ENCODE results near the gene FPR1. TPM values are rescaled to one million over a fixed set of nuclear protein-coding genes. Genes with fewer than 3 reads are reported as not detected.
A peak's percentile ranks its signal among the peaks of the same experiment; 100 is the strongest.

The FPR1 gene
- total RNA-seq, 1 experiment from 2014 or later = 6.2 TPM

DNA sequence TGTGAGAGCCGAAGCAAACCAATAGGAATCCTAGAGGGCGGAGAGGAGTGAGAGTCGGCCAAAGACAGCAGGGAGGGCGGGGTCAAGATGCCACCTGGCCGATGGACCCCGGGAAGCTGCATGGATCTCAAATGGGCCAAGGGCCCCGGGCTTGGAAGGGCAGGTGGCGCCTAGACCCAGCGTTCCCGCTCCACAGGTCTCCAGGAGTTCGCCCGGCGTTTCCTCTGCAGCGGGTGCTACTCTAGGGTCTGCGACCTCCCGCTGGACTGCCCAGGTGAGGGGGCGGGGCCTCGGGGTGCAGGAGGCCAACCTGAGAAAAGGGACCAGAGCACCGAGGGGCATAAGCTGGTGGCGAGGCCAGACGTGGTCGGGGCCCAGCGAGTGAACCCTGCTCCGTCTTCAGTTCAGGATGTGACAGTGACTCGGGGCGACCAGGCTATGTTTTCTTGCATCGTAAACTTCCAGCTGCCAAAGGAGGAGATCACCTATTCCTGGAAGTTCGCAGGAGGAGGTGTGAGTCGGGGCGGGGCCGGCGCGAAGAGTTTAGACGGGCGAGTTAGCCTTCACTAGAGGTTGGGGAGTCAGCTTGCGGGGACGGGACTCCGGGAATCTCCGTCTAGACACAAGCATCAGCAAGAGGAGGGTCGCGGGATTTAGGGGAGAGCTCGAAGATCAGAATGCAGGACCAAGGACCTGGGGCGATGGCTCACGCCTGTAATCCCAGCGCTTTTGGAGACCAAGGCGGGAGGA is 48.7 kb downstream of the FPR1 start:
- DNase-seq (ENCODE audit: unreplicated experiment) = no peak
- Mint-ChIP-seq H3K27ac (ENCODE audit: low read depth, unreplicated experiment) (peak overlapping the region; percentile 90), H3K4me1 (ENCODE audit: insufficient read depth, unreplicated experiment) (peaks cover 51% of the 10 kb centered on the region), H3K9me3 (ENCODE audit: unreplicated experiment) (no peaks in the 10 kb centered on the region), H3K4me3 (ENCODE audit: unreplicated experiment) (peak overlapping the region; percentile 83), H3K36me3 (ENCODE audit: insufficient read depth, unreplicated experiment) (peaks cover 65% of the 10 kb centered on the region), H3K27me3 (ENCODE audit: insufficient read depth, unreplicated experiment) (no peaks in the 10 kb centered on the region)
- ChIA-PET POLR2A (interaction anchor here (0.7 to 3.7 kb wide), 4 partner anchors 8 to 75 kb away, joined by 3 to 39 read pairs (median 10); no protein-coding TSS in a partner anchor), CTCF (interaction anchor here (0.6 to 3.0 kb wide), 11 partner anchors 14 to 107 kb away, joined by 3 to 19 read pairs (median 3); no protein-coding TSS in a partner anchor)
- no TSS peak for BruUV-seq (replicated peaks)
- intact Hi-C loops (cut with micrococcal nuclease) = no loop called here
- TF ChIP-seq, protein P1, sequence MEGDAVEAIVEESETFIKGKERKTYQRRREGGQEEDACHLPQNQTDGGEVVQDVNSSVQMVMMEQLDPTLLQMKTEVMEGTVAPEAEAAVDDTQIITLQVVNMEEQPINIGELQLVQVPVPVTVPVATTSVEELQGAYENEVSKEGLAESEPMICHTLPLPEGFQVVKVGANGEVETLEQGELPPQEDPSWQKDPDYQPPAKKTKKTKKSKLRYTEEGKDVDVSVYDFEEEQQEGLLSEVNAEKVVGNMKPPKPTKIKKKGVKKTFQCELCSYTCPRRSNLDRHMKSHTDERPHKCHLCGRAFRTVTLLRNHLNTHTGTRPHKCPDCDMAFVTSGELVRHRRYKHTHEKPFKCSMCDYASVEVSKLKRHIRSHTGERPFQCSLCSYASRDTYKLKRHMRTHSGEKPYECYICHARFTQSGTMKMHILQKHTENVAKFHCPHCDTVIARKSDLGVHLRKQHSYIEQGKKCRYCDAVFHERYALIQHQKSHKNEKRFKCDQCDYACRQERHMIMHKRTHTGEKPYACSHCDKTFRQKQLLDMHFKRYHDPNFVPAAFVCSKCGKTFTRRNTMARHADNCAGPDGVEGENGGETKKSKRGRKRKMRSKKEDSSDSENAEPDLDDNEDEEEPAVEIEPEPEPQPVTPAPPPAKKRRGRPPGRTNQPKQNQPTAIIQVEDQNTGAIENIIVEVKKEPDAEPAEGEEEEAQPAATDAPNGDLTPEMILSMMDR (IDR thresholded peaks at IDR 0.05; ENCODE audit: unreplicated experiment) = no peak

DNA sequence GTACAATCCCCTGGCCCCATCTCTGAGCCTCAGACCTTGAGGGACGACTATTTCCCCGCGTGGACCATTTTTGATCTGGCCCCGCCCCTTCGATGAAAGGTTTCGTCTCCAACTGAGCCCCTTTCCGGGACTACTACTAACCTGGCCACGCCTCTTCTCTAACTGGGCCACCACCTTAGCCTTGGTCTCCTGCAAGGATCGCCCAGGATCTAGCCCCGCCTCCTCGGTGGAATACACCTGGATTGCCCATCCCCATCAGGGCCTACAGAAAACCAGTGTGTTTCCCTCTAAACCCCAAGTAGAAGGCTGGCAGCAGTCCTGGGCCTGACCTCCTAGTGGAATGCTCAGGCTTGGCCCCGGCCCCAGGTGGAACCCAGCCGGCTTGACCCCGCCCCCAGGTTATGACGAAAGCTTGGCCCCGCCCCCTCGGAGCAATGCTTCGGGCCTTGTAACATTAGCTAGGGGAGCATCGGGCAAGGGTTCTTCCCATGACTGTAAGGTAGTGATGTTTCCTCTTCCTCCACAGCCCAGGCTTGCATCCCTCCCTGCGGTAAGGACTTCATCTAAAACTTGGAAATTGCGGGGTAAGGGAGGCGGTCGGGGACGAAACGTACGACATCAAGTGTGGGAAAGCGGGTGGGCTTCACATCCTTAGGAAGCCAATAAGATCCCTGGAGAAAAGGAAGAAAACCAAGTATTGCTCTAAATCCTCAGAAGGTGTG is 49.4 kb downstream of the FPR1 start:
- intact Hi-C loops (cut with micrococcal nuclease) = no loop called here
- Mint-ChIP-seq H3K4me1 (ENCODE audit: insufficient read depth, unreplicated experiment) (peaks cover 46% of the 10 kb centered on the region), H3K9me3 (ENCODE audit: unreplicated experiment) (no peaks in the 10 kb centered on the region), H3K4me3 (ENCODE audit: unreplicated experiment) (peak overlapping the region; percentile 83), H3K27ac (ENCODE audit: low read depth, unreplicated experiment) (peak overlapping the region; percentile 90), H3K36me3 (ENCODE audit: insufficient read depth, unreplicated experiment) (peaks cover 64% of the 10 kb centered on the region), H3K27me3 (ENCODE audit: insufficient read depth, unreplicated experiment) (no peaks in the 10 kb centered on the region)
- POLR2A ChIA-PET = interaction anchor here (3.7 kb wide), 1 partner anchor 13 kb away, joined by 39 read pairs; no protein-coding TSS in a partner anchor
- DNase-seq (ENCODE audit: unreplicated experiment) = peak; percentile 73
- CTCF ChIA-PET = interaction anchor here (0.6 to 3.0 kb wide), 4 partner anchors 14 to 107 kb away, joined by 3 to 19 read pairs (median 5); no protein-coding TSS in a partner anchor
- TF ChIP-seq, protein P1 (IDR thresholded peaks at IDR 0.05; ENCODE audit: unreplicated experiment) = no peak
- no TSS peak for BruUV-seq (replicated peaks)

DNA sequence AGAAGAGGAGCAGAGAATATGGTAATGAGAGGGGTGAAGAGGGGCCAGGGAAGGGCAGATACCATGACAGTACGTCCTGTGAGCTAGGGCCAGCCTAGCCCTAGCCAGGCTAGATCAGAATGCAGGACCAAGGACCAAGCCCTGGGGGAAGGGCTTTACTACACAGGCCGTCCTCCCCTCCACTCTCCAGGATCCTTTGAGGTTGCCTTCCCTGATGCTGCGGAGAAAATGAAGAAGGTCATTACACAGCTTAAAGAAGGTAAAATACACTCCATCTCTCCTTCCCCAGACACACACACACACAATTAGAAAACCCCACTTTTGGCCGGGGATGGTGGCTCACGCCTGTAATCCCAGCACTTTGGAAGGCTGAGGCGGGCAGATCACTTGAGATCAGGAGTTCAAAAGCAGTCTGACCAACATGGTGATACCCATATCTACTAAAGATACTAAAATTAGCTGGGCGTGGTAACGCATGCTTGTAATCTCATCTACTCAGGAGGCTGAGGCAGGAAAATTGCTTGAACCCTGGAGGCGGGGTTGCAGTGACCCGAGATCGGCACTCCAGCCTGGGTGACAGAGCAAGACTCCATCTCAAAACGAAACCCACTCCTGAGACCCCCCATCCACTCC is 50.1 kb downstream of the FPR1 start:
- CTCF ChIA-PET = interaction anchor here (0.6 to 3.0 kb wide), 4 partner anchors 13 to 76 kb away, joined by 4 to 19 read pairs (median 6); no protein-coding TSS in a partner anchor
- no peak for DNase-seq (ENCODE audit: unreplicated experiment)

More for the DNA sequence above, 50.1 kb downstream of the FPR1 start:
- Mint-ChIP-seq H3K9me3 (ENCODE audit: unreplicated experiment) (no peaks in the 10 kb centered on the region), H3K27ac (ENCODE audit: low read depth, unreplicated experiment) (peak overlapping the region; percentile 90), H3K4me3 (ENCODE audit: unreplicated experiment) (no peak overlapping the region), H3K36me3 (ENCODE audit: insufficient read depth, unreplicated experiment) (peaks cover 64% of the 10 kb centered on the region), H3K27me3 (ENCODE audit: insufficient read depth, unreplicated experiment) (no peaks in the 10 kb centered on the region), H3K4me1 (ENCODE audit: insufficient read depth, unreplicated experiment) (peaks cover 44% of the 10 kb centered on the region)
- TF ChIP-seq, protein P1 (IDR thresholded peaks at IDR 0.05; ENCODE audit: unreplicated experiment) = no peak
- BruUV-seq (replicated peaks) = no TSS peak
- intact Hi-C loops (cut with micrococcal nuclease) = no loop called here
- POLR2A ChIA-PET = interaction anchor here (0.6 kb wide), 1 partner anchor 13 kb away, joined by 3 read pairs; no protein-coding TSS in a partner anchor

All from MCF 10A (cell line).